Lower leg skin (tissue), 3 donors: ENCODE results near the gene GARIN1A.

Source experiments
- POLR2A ChIP-seq, 2 donors: fragments of 450-650 bp; IDR thresholded peaks; one replicate each; pipeline ENCODE4 v1.6.1; 2016 to 2017; ENCODE audit warnings: antibody characterized with exemption in 2 of 2, mild to moderate bottlenecking in 1 of 2, moderate library complexity in 1 of 2
- TF ChIP-seq, protein P1 (sequence below), 3 donors: fragments of 450-650 bp; IDR thresholded peaks; one replicate each; pipeline ENCODE4 v1.5.1; 2016; ENCODE audit warnings: antibody characterized with exemption in 3 of 3, mild to moderate bottlenecking in 3 of 3, moderate library complexity in 2 of 3

DNA sequence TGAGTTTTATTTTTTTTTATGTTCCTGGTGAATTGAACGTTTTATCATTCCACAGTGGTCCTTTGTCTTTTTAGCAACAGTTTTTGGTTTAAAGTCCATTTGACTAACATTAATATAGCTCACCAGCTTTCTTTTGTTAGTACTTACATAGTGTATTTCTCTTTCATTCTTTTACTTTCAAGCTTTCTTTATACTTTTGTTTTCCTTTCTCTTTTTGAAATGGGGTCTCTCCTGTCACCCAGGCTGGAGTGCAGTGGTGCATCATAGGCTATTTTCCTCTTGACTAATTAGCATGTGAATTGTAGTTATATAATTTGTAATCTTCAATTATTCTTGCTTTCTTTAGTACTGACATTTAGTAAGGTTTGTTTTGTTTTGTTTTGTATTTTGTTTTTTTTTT lies 27.8 kb downstream of the GARIN1A start:
- TF ChIP-seq, protein P1, sequence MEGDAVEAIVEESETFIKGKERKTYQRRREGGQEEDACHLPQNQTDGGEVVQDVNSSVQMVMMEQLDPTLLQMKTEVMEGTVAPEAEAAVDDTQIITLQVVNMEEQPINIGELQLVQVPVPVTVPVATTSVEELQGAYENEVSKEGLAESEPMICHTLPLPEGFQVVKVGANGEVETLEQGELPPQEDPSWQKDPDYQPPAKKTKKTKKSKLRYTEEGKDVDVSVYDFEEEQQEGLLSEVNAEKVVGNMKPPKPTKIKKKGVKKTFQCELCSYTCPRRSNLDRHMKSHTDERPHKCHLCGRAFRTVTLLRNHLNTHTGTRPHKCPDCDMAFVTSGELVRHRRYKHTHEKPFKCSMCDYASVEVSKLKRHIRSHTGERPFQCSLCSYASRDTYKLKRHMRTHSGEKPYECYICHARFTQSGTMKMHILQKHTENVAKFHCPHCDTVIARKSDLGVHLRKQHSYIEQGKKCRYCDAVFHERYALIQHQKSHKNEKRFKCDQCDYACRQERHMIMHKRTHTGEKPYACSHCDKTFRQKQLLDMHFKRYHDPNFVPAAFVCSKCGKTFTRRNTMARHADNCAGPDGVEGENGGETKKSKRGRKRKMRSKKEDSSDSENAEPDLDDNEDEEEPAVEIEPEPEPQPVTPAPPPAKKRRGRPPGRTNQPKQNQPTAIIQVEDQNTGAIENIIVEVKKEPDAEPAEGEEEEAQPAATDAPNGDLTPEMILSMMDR (IDR thresholded peaks at IDR 0.05): no peak
- TF ChIP-seq POLR2A (IDR thresholded peaks at IDR 0.05): no peak
